Calu3 (cell line): ENCODE data around the gene AFAP1. TPM values are rescaled to one million over a fixed set of nuclear protein-coding genes. Genes with fewer than 3 reads are reported as not detected.

ENCODE experiments used
- BruUV-seq: library from RNA; stranded (reverse); fragments of 400-500 nt; replicated peaks from 2 replicates; lab custom pipeline; 2021; lab: Mats Ljungman, UMichigan
- CTCF ChIA-PET: fragments of 300-600 bp; sonication (Branson Sonifier 250); formaldehyde crosslinking; loops from one replicate; lab custom pipeline; 2022; ENCODE audit warnings: antibody characterized with exemption; lab: Charles Lee
- DNase-seq: peaks from one replicate; pipeline ENCODE4 v3.0.0; 2022
- H3K27ac Mint-ChIP-seq: one replicate; pipeline ENCODE4 v1.8.0; 2022; ENCODE audit warnings: mixed read lengths; ENCODE audit not compliant: unreplicated experiment
- H3K27me3 Mint-ChIP-seq: one replicate; pipeline ENCODE4 v1.8.0; 2022; ENCODE audit warnings: mixed read lengths; ENCODE audit not compliant: unreplicated experiment
- H3K36me3 Mint-ChIP-seq: one replicate; pipeline ENCODE4 v1.8.0; 2022; ENCODE audit warnings: mild to moderate bottlenecking, moderate library complexity, mixed read lengths; ENCODE audit not compliant: insufficient read depth, unreplicated experiment
- H3K4me1 Mint-ChIP-seq: one replicate; pipeline ENCODE4 v1.8.0; 2022; ENCODE audit warnings: mild to moderate bottlenecking, low read depth, mixed read lengths; ENCODE audit not compliant: unreplicated experiment
- H3K4me3 Mint-ChIP-seq: one replicate; pipeline ENCODE4 v1.8.0; 2022; ENCODE audit warnings: mild to moderate bottlenecking, low read depth, moderate library complexity, mixed read lengths; ENCODE audit not compliant: unreplicated experiment
- H3K9me3 Mint-ChIP-seq: one replicate; pipeline ENCODE4 v1.8.0; 2022; ENCODE audit warnings: low read depth, mixed read lengths; ENCODE audit not compliant: unreplicated experiment
- intact Hi-C: fragments of 100-400 bp; cut with micrococcal nuclease; formaldehyde crosslinking; loops from one replicate; pipeline ENCODE4 v1.10.0; 2022; ENCODE audit not compliant: unreplicated experiment
- total RNA-seq: library from RNA; stranded (reverse); gene quantifications from 2 replicates; pipeline ENCODE4 v1.2.3, GENCODE V29; 2022
- TF ChIP-seq, protein P1 (sequence below): fragments of 200-600 bp; IDR thresholded peaks from one replicate; pipeline ENCODE4 v1.8.0; 2022; ENCODE audit warnings: antibody characterized with exemption; ENCODE audit not compliant: unreplicated experiment

AFAP1 gene
- total RNA-seq, 1 experiment from 2014 or later: 40.1 TPM

DNA sequence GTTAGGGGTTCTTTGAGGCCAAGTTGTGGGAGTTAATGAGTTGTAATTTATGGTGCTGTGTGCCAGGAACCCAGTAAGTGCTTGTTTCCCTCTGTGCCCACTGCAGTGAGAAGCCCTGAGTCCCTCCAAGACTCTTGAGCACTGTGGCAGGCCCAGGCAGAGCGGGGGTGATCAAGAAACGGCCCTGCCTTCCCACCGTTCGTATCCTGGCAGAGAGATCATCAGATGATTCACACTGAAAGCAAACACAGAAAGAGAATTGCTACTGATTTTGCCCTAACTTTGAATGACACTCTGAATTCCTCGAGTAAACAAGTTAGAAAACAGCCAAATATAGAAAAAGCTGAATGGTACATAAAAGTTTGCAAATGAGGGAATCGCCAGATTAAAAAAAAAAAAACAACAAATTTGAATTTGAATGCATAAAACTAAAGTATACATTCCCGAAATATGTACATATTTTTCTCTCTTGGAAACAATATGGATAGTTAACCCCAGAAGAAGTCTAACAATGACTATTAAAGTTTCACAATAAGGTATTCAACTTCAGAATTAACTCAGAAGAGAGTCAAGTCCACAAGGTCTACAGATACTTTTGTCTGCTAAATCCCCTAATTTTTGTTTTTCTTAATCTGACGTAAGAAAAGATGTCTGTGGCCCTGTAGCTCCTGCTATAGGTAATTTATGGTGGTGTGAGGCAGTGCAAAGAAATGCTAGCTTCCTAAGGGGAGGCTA, 71.8 kb downstream of the AFAP1 start:
- intact Hi-C loops: no loop called here
- Mint-ChIP-seq H3K9me3 (no peaks in the 10 kb centered on the region), H3K27me3 (no peaks in the 10 kb centered on the region), H3K4me1 (peaks cover 15% of the 10 kb centered on the region), H3K4me3 (no peak overlapping the region), H3K27ac (no peak overlapping the region), H3K36me3 (peaks cover 22% of the 10 kb centered on the region)
- DNase-seq: no peak
- TF ChIP-seq, protein P1, sequence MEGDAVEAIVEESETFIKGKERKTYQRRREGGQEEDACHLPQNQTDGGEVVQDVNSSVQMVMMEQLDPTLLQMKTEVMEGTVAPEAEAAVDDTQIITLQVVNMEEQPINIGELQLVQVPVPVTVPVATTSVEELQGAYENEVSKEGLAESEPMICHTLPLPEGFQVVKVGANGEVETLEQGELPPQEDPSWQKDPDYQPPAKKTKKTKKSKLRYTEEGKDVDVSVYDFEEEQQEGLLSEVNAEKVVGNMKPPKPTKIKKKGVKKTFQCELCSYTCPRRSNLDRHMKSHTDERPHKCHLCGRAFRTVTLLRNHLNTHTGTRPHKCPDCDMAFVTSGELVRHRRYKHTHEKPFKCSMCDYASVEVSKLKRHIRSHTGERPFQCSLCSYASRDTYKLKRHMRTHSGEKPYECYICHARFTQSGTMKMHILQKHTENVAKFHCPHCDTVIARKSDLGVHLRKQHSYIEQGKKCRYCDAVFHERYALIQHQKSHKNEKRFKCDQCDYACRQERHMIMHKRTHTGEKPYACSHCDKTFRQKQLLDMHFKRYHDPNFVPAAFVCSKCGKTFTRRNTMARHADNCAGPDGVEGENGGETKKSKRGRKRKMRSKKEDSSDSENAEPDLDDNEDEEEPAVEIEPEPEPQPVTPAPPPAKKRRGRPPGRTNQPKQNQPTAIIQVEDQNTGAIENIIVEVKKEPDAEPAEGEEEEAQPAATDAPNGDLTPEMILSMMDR: no peak
- BruUV-seq: no TSS peak
- CTCF ChIA-PET: interaction anchor here (0.8 kb wide), 1 partner anchor 92 kb away, joined by 11 read pairs; no protein-coding TSS in a partner anchor

- TF ChIP-seq, protein P1: no peak
- intact Hi-C loops: no loop called here
- no peaks in the 10 kb centered on the region for H3K9me3 Mint-ChIP-seq
- H3K27me3 Mint-ChIP-seq: no peaks in the 10 kb centered on the region
- no TSS peak for BruUV-seq
- CTCF ChIA-PET: no interaction called here
- H3K36me3 Mint-ChIP-seq: peaks cover 22% of the 10 kb centered on the region
- no peak overlapping the region for H3K27ac Mint-ChIP-seq
- peaks cover 15% of the 10 kb centered on the region for H3K4me1 Mint-ChIP-seq
- no peak overlapping the region for H3K4me3 Mint-ChIP-seq
- DNase-seq: no peak
Observed at GRCh38 chr4:7867191-7867590, 72.5 kb downstream of the AFAP1 start.

GRCh38 chr4:7865533-7865932, 74.1 kb downstream of the AFAP1 start:
- Mint-ChIP-seq H3K36me3 (peaks cover 19% of the 10 kb centered on the region), H3K9me3 (no peaks in the 10 kb centered on the region), H3K27ac (no peak overlapping the region), H3K4me1 (peaks cover 15% of the 10 kb centered on the region), H3K4me3 (no peak overlapping the region), H3K27me3 (no peaks in the 10 kb centered on the region)
- no peak for DNase-seq
- intact Hi-C loops: no loop called here
- TF ChIP-seq, protein P1: no peak
- CTCF ChIA-PET: no interaction called here
- BruUV-seq: no TSS peak

GRCh38 chr4:7864685-7865084, 75.0 kb downstream of the AFAP1 start:
- Mint-ChIP-seq H3K4me3 (no peak overlapping the region), H3K4me1 (peaks cover 11% of the 10 kb centered on the region), H3K36me3 (peaks cover 16% of the 10 kb centered on the region), H3K9me3 (no peaks in the 10 kb centered on the region), H3K27ac (no peak overlapping the region), H3K27me3 (no peaks in the 10 kb centered on the region)
- CTCF ChIA-PET: no interaction called here
- intact Hi-C loops: no loop called here
- TF ChIP-seq, protein P1: no peak
- no peak for DNase-seq
- no TSS peak for BruUV-seq
